ENCODE data around the gene RPTOR.

Gene RPTOR

DNA sequence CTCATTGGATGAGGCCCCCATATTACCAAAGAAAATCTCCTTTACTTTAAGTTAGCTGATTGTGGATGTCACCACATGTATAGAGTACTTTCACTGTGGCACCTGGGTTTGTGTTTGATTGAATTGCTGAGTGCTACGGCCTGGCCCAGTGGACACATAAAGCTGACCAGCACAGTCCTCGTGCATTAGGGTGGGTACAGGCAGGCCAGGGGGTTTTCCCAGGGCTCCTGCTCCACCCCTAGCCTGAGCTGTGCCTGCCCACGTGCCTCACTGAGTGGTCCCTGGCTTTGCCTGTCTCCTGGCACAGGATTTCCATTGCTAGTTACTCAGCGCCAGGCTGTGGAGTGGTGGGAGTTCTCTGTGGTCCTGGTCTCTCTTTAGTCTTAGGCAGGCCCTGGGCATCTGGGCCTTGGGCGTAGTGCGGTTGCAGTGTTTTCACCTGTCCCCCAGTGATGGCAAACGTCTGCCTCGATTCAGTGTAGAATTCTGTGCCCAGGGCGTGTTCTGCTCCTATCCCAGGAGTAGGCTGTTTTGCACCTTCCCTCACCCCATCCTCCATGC, 86.0 kb downstream of the RPTOR start (continued):
- TF ChIP-seq, protein P1, sequence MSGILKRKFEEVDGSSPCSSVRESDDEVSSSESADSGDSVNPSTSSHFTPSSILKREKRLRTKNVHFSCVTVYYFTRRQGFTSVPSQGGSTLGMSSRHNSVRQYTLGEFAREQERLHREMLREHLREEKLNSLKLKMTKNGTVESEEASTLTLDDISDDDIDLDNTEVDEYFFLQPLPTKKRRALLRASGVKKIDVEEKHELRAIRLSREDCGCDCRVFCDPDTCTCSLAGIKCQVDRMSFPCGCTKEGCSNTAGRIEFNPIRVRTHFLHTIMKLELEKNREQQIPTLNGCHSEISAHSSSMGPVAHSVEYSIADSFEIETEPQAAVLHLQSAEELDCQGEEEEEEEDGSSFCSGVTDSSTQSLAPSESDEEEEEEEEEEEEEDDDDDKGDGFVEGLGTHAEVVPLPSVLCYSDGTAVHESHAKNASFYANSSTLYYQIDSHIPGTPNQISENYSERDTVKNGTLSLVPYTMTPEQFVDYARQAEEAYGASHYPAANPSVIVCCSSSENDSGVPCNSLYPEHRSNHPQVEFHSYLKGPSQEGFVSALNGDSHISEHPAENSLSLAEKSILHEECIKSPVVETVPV (CRISPR knock-in tag; IDR thresholded peaks at IDR 0.05): no peak
- TF ChIP-seq ZC3H10 (CRISPR knock-in tag; IDR thresholded peaks at IDR 0.05): no peak
- TF ChIP-seq OSR1 (CRISPR knock-in tag; IDR thresholded peaks at IDR 0.05): no peak
- TF ChIP-seq ZFP3 (CRISPR knock-in tag; IDR thresholded peaks at IDR 0.05): no peak
- TF ChIP-seq TCF4 (CRISPR knock-in tag; IDR thresholded peaks at IDR 0.05; ENCODE audit: borderline replicate concordance): no peak
- TF ChIP-seq ZNF70 (CRISPR knock-in tag; IDR thresholded peaks at IDR 0.05): no peak
- TF ChIP-seq PPARA (CRISPR knock-in tag; IDR thresholded peaks at IDR 0.05; ENCODE audit: borderline replicate concordance): no peak
- no peak for TF ChIP-seq BACH2 (CRISPR knock-in tag; IDR thresholded peaks at IDR 0.05; ENCODE audit: borderline replicate concordance)
- TF ChIP-seq RARB (CRISPR knock-in tag; IDR thresholded peaks at IDR 0.05): no peak
- TF ChIP-seq PATZ1 (CRISPR knock-in tag; IDR thresholded peaks at IDR 0.05; ENCODE audit: borderline replicate concordance): no peak
- TF ChIP-seq GLIS3 (CRISPR knock-in tag; IDR thresholded peaks at IDR 0.05): no peak
- no peak for TF ChIP-seq ZFP30 (CRISPR knock-in tag; IDR thresholded peaks at IDR 0.05)

DNA sequence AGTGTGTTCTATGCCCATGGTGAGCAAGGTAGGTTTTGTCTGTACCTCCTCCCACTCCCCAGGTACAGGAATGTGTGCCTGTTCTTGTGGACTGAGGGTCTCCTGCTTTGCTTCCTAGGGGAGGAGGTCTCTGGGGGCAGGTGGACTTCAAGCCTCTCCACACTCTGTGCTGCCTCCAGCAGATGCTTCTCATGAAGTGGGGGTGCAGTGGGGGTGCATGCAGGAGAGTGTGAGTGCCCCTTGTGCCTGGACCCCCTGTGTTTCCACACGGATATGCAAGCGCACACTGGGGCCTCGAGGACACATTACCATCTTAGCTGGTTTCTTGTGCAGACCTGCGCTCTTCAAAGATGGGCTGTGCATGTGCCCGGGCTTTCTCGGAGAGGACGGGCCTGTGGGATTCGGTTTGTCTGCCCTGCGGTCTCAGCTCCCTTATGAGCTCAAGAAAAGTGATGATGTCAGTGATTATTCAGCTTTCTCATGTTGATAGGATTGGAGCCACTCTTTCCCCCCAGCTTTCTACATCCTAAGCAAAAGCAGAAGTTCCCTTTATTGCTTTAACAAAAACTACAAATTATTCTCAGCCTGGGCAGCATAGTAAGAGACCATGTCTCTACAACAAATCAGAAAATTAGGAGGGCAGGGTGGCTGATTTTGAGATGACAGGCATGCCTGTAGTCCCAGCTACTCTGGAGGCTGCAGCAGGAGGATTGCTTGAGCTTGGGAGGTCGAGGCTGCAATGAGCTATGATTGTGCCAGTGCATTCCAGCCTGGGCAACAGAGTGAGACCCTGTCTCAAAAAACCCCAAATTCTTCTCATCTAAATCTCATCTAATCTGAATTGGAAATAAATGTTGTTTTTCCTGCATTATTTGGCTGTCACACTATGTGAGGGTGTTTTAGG, 86.8 kb downstream of the RPTOR start:
- TF ChIP-seq OSR1 (CRISPR knock-in tag; IDR thresholded peaks at IDR 0.05) (no peak), TSHZ2 (CRISPR knock-in tag; IDR thresholded peaks at IDR 0.05) (no peak), ZC3H10 (CRISPR knock-in tag; IDR thresholded peaks at IDR 0.05) (no peak), GLIS3 (CRISPR knock-in tag; IDR thresholded peaks at IDR 0.05) (no peak), PATZ1 (CRISPR knock-in tag; IDR thresholded peaks at IDR 0.05; ENCODE audit: borderline replicate concordance) (no peak), ESRRG (CRISPR knock-in tag; IDR thresholded peaks at IDR 0.05) (no peak), ZNF8 (CRISPR knock-in tag; IDR thresholded peaks at IDR 0.05) (no peak), TCF4 (CRISPR knock-in tag; IDR thresholded peaks at IDR 0.05; ENCODE audit: borderline replicate concordance) (no peak), RARB (CRISPR knock-in tag; IDR thresholded peaks at IDR 0.05) (no peak), ISL1 (CRISPR knock-in tag; IDR thresholded peaks at IDR 0.05) (no peak), PPARA (CRISPR knock-in tag; IDR thresholded peaks at IDR 0.05; ENCODE audit: borderline replicate concordance) (no peak), POU6F1 (CRISPR knock-in tag; IDR thresholded peaks at IDR 0.05; ENCODE audit: borderline replicate concordance, low read depth) (no peak), ZNF565 (CRISPR knock-in tag; conservative IDR thresholded peaks at IDR 0.05; ENCODE audit: low read depth) (no peak), CSDC2 (CRISPR knock-in tag; IDR thresholded peaks at IDR 0.05) (no peak), ZFP3 (CRISPR knock-in tag; IDR thresholded peaks at IDR 0.05) (no peak), CREB5 (CRISPR knock-in tag; IDR thresholded peaks at IDR 0.05; ENCODE audit: low read depth) (no peak), ARNTL (CRISPR knock-in tag; IDR thresholded peaks at IDR 0.05; ENCODE audit: borderline replicate concordance, low read depth) (no peak)
- TF ChIP-seq, protein P1 (CRISPR knock-in tag; IDR thresholded peaks at IDR 0.05): no peak

More for the DNA sequence above, 86.8 kb downstream of the RPTOR start:
- ATAC-seq: no peak

All from SK-N-SH treated with all-trans-retinoic acid at 6 μM for 48 hours (cell line).